Suprapubic skin (tissue), 3 donors: ENCODE measurements around the gene PPP1R26.

Experiments
- EP300 ChIP-seq: sonication (generic); formaldehyde crosslinking; IDR thresholded peaks from one replicate; pipeline ENCODE4 v1.6.1; 2017; ENCODE audit warnings: antibody characterized with exemption
- POLR2A ChIP-seq, 2 donors: fragments of 450-650 bp; IDR thresholded peaks; one replicate each; pipeline ENCODE4 v1.6.1; 2017; ENCODE audit warnings: antibody characterized with exemption in 2 of 2, mild to moderate bottlenecking in 2 of 2, moderate library complexity in 2 of 2
- TF ChIP-seq, protein P1 (sequence below), 2 donors: fragments of 200-600 bp in 1 of 2; fragments of 450-650 bp in 1 of 2; sonication (generic) in 1 of 2; IDR thresholded peaks; one replicate each; pipeline ENCODE4 v1.5.1; 2016 to 2019; ENCODE audit warnings: antibody characterized with exemption in 2 of 2, mild to moderate bottlenecking in 1 of 2, moderate library complexity in 1 of 2

DNA sequence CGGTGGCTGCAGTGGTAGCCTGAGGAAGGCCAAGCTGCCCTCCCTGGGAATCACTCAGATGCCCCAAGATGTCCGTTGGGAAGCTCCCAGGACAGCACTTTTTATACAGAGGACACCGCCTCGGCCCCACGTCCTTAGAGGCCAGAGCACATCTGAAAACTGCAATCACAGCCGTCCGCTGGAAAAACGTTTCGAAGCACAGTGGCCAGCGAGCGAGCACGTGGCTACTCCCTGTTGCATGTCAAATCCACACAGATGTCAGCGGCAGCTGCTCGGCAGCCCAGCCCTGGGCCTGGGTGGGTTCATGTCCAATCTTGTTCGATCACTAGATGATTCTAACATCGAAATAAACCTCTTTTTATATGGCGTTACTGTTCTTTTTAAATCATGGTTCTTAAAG is 8.9 kb downstream of the PPP1R26 start:
- TF ChIP-seq POLR2A (IDR thresholded peaks at IDR 0.05) (no peak), EP300 (no peak)
- TF ChIP-seq, protein P1, sequence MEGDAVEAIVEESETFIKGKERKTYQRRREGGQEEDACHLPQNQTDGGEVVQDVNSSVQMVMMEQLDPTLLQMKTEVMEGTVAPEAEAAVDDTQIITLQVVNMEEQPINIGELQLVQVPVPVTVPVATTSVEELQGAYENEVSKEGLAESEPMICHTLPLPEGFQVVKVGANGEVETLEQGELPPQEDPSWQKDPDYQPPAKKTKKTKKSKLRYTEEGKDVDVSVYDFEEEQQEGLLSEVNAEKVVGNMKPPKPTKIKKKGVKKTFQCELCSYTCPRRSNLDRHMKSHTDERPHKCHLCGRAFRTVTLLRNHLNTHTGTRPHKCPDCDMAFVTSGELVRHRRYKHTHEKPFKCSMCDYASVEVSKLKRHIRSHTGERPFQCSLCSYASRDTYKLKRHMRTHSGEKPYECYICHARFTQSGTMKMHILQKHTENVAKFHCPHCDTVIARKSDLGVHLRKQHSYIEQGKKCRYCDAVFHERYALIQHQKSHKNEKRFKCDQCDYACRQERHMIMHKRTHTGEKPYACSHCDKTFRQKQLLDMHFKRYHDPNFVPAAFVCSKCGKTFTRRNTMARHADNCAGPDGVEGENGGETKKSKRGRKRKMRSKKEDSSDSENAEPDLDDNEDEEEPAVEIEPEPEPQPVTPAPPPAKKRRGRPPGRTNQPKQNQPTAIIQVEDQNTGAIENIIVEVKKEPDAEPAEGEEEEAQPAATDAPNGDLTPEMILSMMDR (IDR thresholded peaks at IDR 0.05), result no peak
